ENCODE results near the gene NCF4.

Gene NCF4

GRCh38 chr22:36886016-36886415, 25.2 kb downstream of the NCF4 start:
- Histone ChIP-seq H3K4me3 (ENCODE audit: low read depth, low read length) (no peak overlapping the region), H3K9me3 (no peaks in the 10 kb centered on the region), H3K27me3 (peaks cover 34% of the 10 kb centered on the region), H3K4me1 (no peaks in the 10 kb centered on the region; the same call in 1 of the 2 replicates), H3K36me3 (no peaks in the 10 kb centered on the region)
- no peak for DNase-seq
- TF ChIP-seq, protein P1, sequence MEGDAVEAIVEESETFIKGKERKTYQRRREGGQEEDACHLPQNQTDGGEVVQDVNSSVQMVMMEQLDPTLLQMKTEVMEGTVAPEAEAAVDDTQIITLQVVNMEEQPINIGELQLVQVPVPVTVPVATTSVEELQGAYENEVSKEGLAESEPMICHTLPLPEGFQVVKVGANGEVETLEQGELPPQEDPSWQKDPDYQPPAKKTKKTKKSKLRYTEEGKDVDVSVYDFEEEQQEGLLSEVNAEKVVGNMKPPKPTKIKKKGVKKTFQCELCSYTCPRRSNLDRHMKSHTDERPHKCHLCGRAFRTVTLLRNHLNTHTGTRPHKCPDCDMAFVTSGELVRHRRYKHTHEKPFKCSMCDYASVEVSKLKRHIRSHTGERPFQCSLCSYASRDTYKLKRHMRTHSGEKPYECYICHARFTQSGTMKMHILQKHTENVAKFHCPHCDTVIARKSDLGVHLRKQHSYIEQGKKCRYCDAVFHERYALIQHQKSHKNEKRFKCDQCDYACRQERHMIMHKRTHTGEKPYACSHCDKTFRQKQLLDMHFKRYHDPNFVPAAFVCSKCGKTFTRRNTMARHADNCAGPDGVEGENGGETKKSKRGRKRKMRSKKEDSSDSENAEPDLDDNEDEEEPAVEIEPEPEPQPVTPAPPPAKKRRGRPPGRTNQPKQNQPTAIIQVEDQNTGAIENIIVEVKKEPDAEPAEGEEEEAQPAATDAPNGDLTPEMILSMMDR (IDR thresholded peaks at IDR 0.05; ENCODE audit: low read depth, low read length), result no peak

DNA sequence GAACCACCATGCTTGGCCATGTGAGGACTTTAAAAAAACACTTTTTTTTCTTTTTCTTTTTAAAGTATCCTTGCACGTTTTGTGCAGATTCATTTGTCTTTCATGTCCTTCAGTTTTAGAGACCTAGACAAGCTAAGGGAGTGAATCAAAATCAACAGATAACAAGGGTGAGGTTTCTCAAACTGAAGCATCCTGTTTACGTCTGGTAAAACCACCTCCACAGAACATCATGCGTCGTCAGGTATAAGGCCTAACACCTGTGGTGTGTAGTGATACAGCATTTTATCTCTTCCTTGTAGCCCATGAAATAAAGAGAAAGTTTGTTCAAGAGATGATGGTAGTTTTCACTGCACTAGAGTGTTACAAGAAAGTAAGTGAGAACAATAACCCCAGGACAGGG, 26.4 kb downstream of the NCF4 start:
- no peaks in the 10 kb centered on the region for H3K9me3 ChIP-seq
- no peaks in the 10 kb centered on the region for H3K36me3 ChIP-seq
- no peak for DNase-seq
- peaks cover 34% of the 10 kb centered on the region for H3K27me3 ChIP-seq
- H3K4me3 ChIP-seq (ENCODE audit: low read depth, low read length), result no peak overlapping the region
- TF ChIP-seq, protein P1 (IDR thresholded peaks at IDR 0.05; ENCODE audit: low read depth, low read length), result no peak
- no peaks in the 10 kb centered on the region; the same call in 1 of the 2 replicates for H3K4me1 ChIP-seq

DNA sequence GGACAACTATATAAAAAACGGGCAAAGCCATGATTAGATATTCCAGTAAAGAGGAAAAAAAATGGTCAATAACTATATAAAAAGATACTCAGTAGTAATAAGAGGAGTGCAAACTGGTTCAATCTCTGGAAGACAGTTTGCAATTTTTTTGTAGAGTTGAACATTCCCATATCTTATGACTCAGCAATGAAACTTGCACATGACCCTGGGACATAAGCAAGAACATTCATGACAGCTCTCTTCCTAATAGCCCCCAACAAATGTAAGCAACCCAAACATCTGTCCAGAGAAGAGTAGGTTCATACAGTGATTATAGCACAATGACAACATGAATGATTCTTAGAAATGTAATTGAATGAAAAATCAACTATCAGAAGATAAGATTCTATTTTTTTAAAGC, 30.8 kb downstream of the NCF4 start:
- no peaks in the 10 kb centered on the region for H3K36me3 ChIP-seq
- H3K4me3 ChIP-seq (ENCODE audit: low read depth, low read length), result no peak overlapping the region
- no peaks in the 10 kb centered on the region for H3K9me3 ChIP-seq
- H3K4me1 ChIP-seq, result no peaks in the 10 kb centered on the region
- TF ChIP-seq, protein P1 (IDR thresholded peaks at IDR 0.05; ENCODE audit: low read depth, low read length), result no peak
- no peak for DNase-seq
- H3K27me3 ChIP-seq, result peaks cover 10% of the 10 kb centered on the region

DNA sequence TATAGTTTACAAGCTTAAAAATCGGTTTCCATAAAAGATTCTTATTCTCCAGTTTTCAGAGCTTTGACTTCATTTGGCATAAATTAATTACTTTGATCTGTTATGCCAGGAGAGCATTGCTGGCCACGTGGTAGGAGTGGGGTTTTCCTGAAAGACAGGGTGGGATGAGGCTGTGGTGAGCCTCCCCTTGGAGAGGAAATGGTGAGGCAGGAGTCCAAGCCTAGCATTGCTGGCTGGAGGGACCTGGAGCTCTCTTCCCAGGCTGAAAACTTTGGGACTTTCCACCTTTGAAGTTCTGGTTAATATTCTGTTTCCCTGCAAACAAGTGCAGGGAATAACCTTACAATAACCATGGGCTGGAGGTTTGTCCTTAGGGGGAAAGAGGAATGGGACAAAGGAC, 31.5 kb downstream of the NCF4 start:
- H3K4me1 ChIP-seq, result no peaks in the 10 kb centered on the region
- peaks cover 8% of the 10 kb centered on the region for H3K27me3 ChIP-seq
- TF ChIP-seq, protein P1 (IDR thresholded peaks at IDR 0.05; ENCODE audit: low read depth, low read length), result no peak
- no peaks in the 10 kb centered on the region for H3K36me3 ChIP-seq
- DNase-seq, result no peak
- no peak overlapping the region for H3K4me3 ChIP-seq (ENCODE audit: low read depth, low read length)
- no peaks in the 10 kb centered on the region for H3K9me3 ChIP-seq

GRCh38 chr22:36893262-36893661, 32.5 kb downstream of the NCF4 start:
- H3K36me3 ChIP-seq, result no peaks in the 10 kb centered on the region
- no peaks in the 10 kb centered on the region for H3K4me1 ChIP-seq
- no peak for DNase-seq
- no peak overlapping the region for H3K4me3 ChIP-seq (ENCODE audit: low read depth, low read length)
- H3K27me3 ChIP-seq, result peaks cover 5% of the 10 kb centered on the region
- TF ChIP-seq, protein P1 (IDR thresholded peaks at IDR 0.05; ENCODE audit: low read depth, low read length), result no peak
- H3K9me3 ChIP-seq, result no peaks in the 10 kb centered on the region

DNA sequence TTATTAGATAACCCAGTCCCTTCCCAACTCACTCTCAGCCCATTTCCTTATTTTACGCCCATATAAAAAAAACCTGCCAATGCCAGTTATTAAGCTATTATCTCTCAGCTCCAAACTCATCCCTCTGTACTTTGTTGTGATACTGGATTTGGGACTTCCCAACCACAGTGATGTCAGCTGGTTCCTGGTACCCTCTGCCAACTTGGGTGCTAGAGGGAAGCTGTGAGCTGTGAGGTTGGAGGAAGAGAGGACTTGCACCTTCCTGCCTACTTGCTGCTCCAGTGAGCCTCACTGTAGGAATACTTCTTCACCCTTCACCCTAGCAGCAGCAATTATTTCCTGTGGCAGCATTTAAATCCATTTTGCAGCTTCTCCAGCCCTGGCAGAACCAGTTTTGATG, 33.5 kb downstream of the NCF4 start:
- Histone ChIP-seq H3K27me3 (peaks cover 5% of the 10 kb centered on the region), H3K36me3 (no peaks in the 10 kb centered on the region), H3K9me3 (no peaks in the 10 kb centered on the region), H3K4me3 (ENCODE audit: low read depth, low read length) (no peak overlapping the region), H3K4me1 (no peaks in the 10 kb centered on the region)
- no peak for DNase-seq
- TF ChIP-seq, protein P1 (IDR thresholded peaks at IDR 0.05; ENCODE audit: low read depth, low read length), result no peak
